ENCODE data around the gene MTMR12. TPM values are rescaled to one million over a fixed set of nuclear protein-coding genes. Genes with fewer than 3 reads are reported as not detected.

The MTMR12 gene
- total and polyA plus RNA-seq, 8 donors, result 9.7 to 32.3 (median 20.8) TPM

DNA sequence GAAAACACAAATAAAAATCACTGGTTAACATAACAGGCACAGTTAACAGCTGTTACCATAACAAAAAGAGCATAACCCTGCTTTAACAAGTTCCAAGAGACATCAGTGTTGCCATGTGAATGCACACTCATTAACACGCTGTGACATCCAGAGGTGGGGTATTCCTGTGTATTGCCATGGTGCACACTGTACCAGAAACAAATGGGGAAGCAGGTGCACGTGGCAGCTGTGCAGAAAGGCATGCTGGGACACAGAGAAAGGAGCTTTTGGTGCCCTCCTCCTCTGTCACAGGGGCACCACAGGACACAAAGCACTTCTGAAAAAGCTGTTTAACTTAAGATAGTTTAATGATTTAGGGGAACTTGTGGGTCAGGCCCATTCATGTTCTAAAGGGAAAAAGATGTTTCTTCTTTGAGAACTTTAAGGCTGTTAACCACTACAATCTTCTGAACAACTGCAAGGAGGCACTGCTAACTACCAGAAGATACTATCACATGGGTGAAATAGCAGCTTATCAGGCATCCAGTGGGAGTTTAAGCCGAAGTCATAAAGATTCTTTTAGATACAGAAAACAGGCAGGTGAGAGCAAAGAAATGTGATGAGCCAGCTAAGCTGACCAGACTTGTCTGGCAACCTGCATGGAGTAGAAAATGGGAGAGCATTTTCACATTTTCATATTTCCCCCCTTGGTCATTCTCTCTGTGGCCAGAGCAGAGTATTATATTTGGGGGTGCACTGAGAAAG lies 82.2 kb downstream of the MTMR12 start:
- TF ChIP-seq, protein P1, sequence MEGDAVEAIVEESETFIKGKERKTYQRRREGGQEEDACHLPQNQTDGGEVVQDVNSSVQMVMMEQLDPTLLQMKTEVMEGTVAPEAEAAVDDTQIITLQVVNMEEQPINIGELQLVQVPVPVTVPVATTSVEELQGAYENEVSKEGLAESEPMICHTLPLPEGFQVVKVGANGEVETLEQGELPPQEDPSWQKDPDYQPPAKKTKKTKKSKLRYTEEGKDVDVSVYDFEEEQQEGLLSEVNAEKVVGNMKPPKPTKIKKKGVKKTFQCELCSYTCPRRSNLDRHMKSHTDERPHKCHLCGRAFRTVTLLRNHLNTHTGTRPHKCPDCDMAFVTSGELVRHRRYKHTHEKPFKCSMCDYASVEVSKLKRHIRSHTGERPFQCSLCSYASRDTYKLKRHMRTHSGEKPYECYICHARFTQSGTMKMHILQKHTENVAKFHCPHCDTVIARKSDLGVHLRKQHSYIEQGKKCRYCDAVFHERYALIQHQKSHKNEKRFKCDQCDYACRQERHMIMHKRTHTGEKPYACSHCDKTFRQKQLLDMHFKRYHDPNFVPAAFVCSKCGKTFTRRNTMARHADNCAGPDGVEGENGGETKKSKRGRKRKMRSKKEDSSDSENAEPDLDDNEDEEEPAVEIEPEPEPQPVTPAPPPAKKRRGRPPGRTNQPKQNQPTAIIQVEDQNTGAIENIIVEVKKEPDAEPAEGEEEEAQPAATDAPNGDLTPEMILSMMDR (IDR thresholded peaks at IDR 0.05), result no peak
- 56 to 69% methylated on average over 3 of the region's 3 CpGs for WGBS, 2 donors
- DNase-seq (no peak), ATAC-seq (no peak), FAIRE-seq (no peak)
- intact Hi-C loops (cut with DNase I), result loop anchor here in 2 of 3 donors (5.0 to 10.0 kb wide), 4 partner anchors 87 to 364 kb away; no protein-coding TSS in a partner anchor
- Histone ChIP-seq H3K27ac (no peak overlapping the region), H3K4me3 (no peak overlapping the region), H3K9me3 (no peaks in the 10 kb centered on the region), H3K27me3 (no peaks in the 10 kb centered on the region), H3K36me3 (peaks cover 0 to 23% (median 8%) of the 10 kb centered on the region in 3 donors), H3K4me1 (peaks cover 24 to 34% (median 29%) of the 10 kb centered on the region in 3 donors)

DNA sequence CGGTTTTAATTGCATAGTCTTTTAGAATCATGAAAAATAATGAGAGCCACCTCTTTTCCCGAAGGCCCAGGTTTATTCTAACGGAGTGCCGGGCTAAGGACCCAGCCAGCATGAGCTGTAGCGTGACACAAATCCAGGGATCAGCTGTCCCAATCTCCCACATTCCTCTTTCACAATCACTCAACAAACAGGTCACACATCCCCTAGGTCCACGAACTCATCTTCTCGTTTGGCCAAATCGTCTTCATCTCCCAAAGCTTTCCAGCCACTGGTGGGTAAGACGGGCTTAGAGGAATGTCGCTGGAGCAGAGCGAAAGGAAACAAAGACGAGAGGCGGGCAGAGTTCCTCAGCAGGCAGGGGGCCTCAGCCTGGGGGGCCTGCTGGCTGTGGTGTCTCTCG lies 83.2 kb downstream of the MTMR12 start:
- ATAC-seq (no peak), FAIRE-seq (no peak)
- intact Hi-C loops (cut with DNase I), result no loop called here

DNA sequence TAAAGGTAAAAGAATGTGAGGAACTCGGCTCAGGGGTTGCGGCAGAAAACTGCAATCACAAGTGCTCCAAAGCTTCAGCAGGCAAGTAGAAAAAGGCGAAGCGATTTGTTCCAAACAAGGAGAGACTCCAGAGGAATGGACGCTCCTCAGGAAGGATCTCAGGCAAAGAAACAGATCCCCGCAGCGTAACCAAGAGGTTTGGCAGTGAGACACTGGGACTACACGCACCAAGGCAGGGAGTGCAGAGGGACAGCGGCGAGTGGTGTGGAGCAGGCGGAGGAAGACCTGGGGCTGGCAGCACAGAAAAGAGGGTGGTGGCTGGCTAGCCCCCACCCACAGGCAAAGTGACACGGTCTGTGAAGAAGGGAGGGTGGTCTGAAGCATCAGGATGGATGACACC lies 83.9 kb downstream of the MTMR12 start:
- Histone ChIP-seq H3K9me3 (no peaks in the 10 kb centered on the region), H3K36me3 (peaks cover 0 to 23% (median 8%) of the 10 kb centered on the region in 3 donors), H3K4me1 (peaks cover 14 to 18% (median 17%) of the 10 kb centered on the region in 3 donors), H3K27me3 (no peaks in the 10 kb centered on the region), H3K4me3 (no peak overlapping the region), H3K27ac (no peak overlapping the region)
- TF ChIP-seq, protein P1 (IDR thresholded peaks at IDR 0.05), result no peak
- WGBS, 2 donors, result 94 to 96% methylated on average over 12 of the region's 12 CpGs
- DNase-seq, result no peak
- intact Hi-C loops (cut with DNase I), result no loop called here
- no peak for FAIRE-seq
- no peak for ATAC-seq

More for the DNA sequence above, 83.2 kb downstream of the MTMR12 start:
- TF ChIP-seq, protein P1 (IDR thresholded peaks at IDR 0.05), result no peak
- Histone ChIP-seq H3K27me3 (no peaks in the 10 kb centered on the region), H3K4me1 (peaks cover 20 to 25% (median 24%) of the 10 kb centered on the region in 3 donors), H3K4me3 (no peak overlapping the region), H3K9me3 (no peaks in the 10 kb centered on the region), H3K27ac (no peak overlapping the region), H3K36me3 (peaks cover 0 to 23% (median 8%) of the 10 kb centered on the region in 3 donors)
- DNase-seq, result no peak
- WGBS, 2 donors, result 91 to 98% methylated on average over 14 of the region's 14 CpGs

DNA sequence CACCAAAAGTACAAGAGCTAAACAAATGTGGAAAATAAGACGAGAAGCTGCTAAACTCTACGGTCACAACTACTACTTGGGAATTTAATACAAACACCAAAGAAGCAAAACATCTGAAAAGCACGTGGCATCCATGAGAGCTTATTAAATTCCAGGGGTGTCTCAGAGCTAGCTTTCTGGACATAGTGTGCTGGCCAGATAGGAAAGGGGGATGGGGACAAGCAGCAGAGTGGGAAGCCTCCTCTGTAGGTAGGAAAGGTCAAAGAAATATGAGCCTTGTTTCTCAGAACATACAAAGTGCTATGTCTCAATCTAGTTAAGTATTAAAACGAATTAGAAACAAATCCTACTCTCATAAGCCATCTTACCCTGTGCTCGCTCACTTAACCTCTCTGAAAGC lies 87.3 kb downstream of the MTMR12 start:
- Histone ChIP-seq H3K9me3 (no peaks in the 10 kb centered on the region), H3K27ac (peak overlapping the region in 2 of 4 donors; percentile 0 to 41), H3K36me3 (peaks cover 0 to 23% (median 8%) of the 10 kb centered on the region in 3 donors), H3K4me1 (no peaks in the 10 kb centered on the region), H3K4me3 (no peak overlapping the region), H3K27me3 (no peaks in the 10 kb centered on the region)
- FAIRE-seq (no peak), ATAC-seq (peak; percentile 32 to 68 (median 48)), DNase-seq (no peak)
- TF ChIP-seq, protein P1 (IDR thresholded peaks at IDR 0.05), result no peak
- intact Hi-C loops (cut with DNase I), result no loop called here
- WGBS, 2 donors, result 45 to 48% methylated on average over 5 of the region's 5 CpGs
